GM19452 (cell line): Measurements from ENCODE around the gene CACNA1C.

Source experiments
- ATAC-seq: cut with Tn5 transposase; IDR thresholded peaks from one replicate; pipeline ENCODE4 v1.9.1; 2021; ENCODE audit not compliant: unreplicated experiment

The CACNA1C gene

GRCh38 chr12:2535583-2536204, 482.9 kb downstream of the CACNA1C start:
- ATAC-seq = no peak

DNA sequence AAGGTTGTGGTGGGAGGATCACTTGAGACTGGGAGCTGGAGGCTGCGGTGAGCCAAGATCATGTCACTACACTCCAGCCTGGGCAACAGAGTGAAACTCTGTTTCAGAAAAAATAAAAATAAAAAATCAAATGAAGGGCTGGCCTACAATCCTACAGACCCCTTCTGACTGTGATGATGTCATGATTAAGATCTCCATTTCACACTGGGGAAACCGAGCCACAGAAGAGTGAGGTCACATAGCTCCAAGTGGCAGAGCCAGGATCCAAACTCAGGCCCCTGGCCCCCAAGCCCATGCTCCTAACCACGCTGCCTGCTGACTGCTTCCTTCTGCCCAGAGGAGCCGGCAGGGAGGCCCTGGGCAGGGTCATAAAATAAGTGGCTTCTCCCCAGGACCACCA, 483.9 kb downstream of the CACNA1C start:
- ATAC-seq = no peak

GRCh38 chr12:2537868-2538541, 485.2 kb downstream of the CACNA1C start:
- ATAC-seq = no peak

DNA sequence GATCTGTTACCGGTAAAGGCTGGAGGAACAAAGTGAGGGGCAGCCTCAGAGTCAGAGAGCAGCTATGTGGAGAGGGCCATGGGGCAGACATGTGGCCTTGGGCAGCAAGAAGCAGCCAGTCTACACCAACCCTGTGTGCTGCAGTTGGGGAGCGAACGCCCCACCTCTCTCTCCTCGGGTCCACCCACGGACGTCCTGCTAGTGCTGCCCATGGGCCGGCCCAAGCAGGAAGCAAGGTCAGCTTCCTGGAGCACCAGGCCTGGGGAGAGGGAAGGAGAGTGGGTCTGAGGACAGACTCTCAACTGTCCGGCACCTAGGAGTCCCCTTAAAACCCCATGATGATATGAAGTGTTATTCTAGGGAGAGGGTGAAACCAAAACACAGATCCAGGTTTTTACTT, 487.2 kb downstream of the CACNA1C start:
- no peak for ATAC-seq

GRCh38 chr12:2540535-2540941, 487.8 kb downstream of the CACNA1C start:
- no peak for ATAC-seq

GRCh38 chr12:2541631-2542204, 488.9 kb downstream of the CACNA1C start:
- ATAC-seq = no peak

DNA sequence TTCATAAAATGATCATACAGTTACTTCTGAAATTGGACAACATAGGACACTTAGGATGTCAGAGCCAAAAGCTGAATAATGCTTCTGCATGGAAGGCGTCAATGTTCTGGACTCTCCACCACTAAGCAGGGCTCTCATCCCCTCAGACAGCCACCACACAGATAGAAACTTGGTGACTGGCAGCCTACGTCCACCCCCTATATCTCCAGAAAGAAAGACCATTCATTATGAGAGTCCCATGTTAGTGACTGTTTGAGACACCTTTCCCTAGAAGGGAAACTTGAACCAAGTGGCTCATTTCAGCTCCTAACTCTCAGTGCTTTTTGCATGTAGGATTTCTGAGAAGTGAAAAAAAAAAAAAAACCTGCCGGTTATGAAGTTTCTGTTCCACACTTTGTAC, 491.0 kb downstream of the CACNA1C start:
- ATAC-seq = no peak

- no peak for ATAC-seq
Measured at GRCh38 chr12:2544230-2544629, 491.4 kb downstream of the CACNA1C start.

- no peak for ATAC-seq
Measured at GRCh38 chr12:2547273-2548044, 494.7 kb downstream of the CACNA1C start.

DNA sequence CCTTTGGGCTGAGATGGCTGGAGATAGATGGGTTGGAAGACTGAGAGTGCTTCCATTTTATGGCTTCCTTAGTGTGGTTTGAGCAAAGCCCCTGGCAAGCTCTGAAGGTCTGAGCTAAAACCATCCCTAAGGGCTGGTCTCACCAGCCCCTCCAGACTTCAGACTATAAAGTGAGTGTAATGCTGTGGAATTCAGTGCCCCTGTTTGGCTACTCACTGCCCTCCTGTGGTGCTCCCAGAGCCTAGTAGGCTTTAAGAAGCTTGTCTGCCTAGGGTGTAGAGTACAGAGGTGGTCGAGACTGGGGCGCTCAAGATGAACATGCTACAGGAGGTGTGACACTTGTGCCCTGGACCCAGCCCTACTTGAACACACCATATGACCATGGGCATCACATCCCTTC, 495.3 kb downstream of the CACNA1C start:
- ATAC-seq = no peak

DNA sequence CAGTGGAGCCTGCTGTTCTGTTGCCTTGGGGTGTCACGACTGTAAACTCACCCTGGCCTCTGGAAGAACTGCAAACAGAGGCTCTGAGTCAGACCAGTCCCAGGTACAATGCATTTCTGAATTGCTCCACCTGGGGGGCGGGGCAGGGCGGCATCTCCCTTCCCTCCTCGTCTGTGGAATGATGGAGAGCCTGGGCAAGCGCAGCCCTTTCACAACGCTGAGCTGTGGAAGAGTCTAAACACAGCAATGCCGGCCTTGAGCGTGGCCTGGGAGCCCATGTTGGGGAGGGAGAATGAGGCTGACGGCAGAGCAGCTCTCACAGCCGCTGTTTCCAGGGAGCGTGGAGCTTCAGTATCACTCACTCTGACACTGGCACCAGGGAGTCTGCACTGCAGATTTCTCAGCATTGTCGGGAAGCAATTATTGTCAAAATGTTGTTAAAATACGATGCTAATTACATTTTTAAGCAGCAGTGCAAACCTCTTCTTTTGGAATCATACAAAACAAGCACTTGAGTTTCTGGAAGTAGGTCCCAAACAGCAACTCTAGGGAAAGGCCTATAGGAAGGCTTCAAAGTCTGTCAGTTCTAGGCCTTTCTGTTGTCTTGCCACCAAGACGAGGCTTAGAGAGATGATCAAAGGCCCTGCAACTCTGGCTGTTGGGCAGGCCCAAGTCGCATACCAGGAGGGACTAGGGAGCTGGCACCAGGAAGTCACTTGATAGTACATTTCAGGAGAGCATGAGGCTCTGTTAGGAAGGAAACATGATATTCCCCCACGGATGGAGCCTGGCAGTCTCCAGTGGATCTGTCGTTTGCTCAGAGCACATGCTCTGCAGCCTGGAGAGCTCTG, 498.0 kb downstream of the CACNA1C start:
- ATAC-seq = no peak

DNA sequence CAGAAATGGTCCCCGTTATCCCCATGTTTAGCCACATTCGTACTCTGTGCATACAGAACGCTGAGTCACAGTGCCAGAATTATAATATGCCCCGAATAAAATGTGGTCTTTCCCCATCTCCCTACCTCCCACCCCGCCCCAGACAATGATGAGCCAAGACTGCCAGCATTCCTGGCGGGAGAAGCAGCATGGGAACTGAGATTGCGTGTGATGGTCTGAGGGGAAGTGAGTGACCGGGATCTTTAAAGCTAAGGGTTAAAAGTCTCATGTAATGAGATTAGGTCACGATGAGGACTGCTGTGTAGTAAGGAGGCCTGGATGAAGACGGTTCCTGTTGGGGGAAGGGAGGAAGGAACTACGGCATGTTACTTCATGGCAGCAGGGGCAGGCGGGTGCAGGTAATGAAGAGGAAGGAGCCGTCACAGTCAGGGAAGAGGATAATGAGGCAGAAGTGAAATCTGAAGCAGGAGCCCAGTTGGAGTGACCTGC, 498.7 kb downstream of the CACNA1C start:
- no peak for ATAC-seq

- ATAC-seq = no peak
Measured at GRCh38 chr12:2552000-2552756, 499.4 kb downstream of the CACNA1C start.

DNA sequence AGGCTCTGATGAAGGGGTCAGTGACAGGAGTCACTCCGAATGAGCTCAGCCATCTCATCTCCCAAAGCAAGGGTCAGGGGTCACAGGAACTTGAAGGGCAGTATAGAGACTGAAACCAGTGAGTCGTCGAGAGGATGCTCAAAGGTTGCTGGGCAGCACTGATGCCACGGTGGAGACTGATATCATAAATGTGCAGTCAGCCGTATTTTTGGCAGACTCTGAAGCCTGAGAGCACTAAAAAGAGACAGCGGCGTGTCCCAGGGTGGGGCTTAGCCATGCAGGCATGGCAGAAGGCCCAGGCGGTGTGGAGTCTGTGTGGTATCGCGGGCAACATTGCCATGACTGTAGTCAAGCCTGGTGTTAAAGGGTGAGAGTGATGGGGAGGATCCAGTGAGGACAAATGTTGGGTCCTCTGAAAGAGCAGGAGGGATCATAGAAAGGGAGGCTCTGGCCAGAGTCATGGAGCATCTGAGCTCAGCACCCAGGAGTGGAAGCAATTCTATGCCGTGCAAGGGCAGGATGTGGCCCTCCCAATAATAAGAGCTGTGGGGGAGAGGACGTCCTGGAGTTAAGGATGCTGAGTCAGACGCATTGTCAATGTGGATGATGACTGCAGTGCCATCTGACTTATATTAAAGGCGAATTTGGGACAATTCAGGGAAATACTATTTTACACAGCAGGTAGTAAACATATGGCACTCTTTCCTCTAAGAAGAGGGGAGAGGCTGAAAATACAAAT, 500.8 kb downstream of the CACNA1C start:
- no peak for ATAC-seq

- no peak for ATAC-seq
Measured at GRCh38 chr12:2555487-2556082, 502.8 kb downstream of the CACNA1C start.

DNA sequence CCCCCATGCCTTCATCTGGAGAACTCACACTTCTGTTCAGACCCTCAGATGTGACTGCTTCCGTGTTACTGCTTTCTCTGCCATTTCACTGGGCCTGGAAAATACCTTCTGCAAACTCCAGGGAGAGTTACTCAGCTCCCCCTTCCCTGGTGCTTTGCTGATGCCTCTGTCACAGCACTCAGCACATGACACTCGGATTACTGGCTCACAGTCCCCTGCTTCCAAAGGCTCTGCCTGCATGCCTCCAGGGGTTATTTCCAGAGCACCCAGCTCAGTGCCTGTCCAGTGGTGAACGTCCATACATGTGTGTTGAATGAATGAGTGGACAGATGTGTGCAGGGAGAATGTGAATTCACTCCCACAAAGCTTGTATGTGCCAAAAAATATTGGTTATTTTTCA, 504.8 kb downstream of the CACNA1C start:
- ATAC-seq = no peak

DNA sequence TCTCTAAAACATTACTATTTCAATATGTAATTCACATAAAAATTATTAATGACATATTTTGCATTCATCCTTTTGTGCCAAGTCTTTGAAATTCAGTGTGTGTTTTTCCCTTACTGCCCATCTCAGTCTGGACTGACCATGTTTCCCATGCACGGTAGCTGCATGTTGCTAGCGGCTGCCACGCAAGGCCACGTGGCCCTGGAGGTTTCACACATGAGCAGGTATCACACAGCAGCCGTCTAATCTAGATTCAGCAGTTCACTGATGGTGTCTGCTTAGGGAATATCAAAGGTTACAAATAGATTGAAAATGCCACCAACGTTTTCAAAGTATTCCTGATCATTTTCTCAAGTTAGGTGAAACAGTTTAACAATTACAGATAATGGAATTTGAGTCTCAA, 507.1 kb downstream of the CACNA1C start:
- ATAC-seq = no peak

- no peak for ATAC-seq
Measured at GRCh38 chr12:2560356-2560755, 507.6 kb downstream of the CACNA1C start.

GRCh38 chr12:2561367-2561766, 508.6 kb downstream of the CACNA1C start:
- no peak for ATAC-seq
